ENCODE data around the gene MTCL1.

DNA sequence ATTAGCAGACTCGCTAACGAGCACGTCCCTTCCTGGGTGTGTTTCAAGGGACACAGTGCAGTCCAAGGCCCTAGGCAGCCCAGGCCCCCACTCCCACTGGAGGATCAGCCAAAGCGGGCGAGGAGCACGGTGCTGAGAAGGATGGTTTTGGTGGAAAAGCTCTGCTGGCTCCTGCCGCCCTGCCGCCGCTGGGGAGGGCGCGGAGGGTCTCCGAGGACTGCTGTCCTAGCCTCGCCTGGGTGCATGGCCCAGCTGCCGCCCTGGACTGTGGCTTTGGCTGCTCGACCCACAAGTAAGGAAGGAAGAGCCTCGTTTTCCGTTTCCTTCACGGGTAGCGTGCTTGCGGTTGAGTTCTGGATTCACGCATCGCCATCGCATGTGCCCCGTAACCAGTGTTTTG lies 79.9 kb downstream of the MTCL1 start:
- TF ChIP-seq, protein P1, sequence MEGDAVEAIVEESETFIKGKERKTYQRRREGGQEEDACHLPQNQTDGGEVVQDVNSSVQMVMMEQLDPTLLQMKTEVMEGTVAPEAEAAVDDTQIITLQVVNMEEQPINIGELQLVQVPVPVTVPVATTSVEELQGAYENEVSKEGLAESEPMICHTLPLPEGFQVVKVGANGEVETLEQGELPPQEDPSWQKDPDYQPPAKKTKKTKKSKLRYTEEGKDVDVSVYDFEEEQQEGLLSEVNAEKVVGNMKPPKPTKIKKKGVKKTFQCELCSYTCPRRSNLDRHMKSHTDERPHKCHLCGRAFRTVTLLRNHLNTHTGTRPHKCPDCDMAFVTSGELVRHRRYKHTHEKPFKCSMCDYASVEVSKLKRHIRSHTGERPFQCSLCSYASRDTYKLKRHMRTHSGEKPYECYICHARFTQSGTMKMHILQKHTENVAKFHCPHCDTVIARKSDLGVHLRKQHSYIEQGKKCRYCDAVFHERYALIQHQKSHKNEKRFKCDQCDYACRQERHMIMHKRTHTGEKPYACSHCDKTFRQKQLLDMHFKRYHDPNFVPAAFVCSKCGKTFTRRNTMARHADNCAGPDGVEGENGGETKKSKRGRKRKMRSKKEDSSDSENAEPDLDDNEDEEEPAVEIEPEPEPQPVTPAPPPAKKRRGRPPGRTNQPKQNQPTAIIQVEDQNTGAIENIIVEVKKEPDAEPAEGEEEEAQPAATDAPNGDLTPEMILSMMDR (IDR thresholded peaks at IDR 0.05; ENCODE audit: low read depth, low read length): no peak
- TF ChIP-seq POLR2A (IDR thresholded peaks at IDR 0.05; ENCODE audit: extremely low read depth, insufficient read length): no peak
- TF ChIP-seq, protein P2, sequence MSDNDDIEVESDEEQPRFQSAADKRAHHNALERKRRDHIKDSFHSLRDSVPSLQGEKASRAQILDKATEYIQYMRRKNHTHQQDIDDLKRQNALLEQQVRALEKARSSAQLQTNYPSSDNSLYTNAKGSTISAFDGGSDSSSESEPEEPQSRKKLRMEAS (IDR thresholded peaks at IDR 0.05; ENCODE audit: low read depth, low read length): no peak
- no peak for TF ChIP-seq MYC (IDR thresholded peaks at IDR 0.05; ENCODE audit: low read depth, low read length)
